ENCODE data around the gene PPP4C.

GRCh38 chr16:30131869-30132475 lies 56.2 kb downstream of the PPP4C start:
- TF ChIP-seq CTCF (IDR thresholded peaks at IDR 0.05) (no peak), POLR2A (IDR thresholded peaks at IDR 0.05) (no peak)

All from Peyer's patch (tissue), 4 donors.